GM19397 (cell line): ENCODE measurements around the gene IGFBP1.

Experiments
- ATAC-seq: cut with Tn5 transposase; IDR thresholded peaks from one replicate; pipeline ENCODE4 v1.9.1; 2021; ENCODE audit warnings: mild to moderate bottlenecking, moderate library complexity; ENCODE audit not compliant: unreplicated experiment

The IGFBP1 gene

DNA sequence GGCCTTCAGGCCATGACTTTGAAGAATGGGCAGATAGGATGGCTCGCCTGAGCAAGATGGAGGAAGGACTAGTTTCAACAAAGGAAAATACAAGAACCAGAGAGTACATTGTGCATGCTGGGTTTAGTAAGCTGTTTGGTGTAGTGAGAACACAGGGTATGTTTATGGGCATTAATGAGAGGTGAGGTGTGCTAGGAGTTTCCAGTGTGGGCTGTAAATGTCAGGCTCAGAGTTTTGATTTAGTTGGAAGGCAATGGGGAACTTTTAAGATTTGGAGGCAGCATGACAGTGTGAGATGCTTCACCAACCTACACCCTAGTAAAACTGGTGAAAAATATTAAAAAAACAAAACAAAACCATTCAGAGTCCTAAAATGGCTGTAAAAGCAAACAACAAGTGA lies 13.3 kb downstream of the IGFBP1 start:
- ATAC-seq: no peak

DNA sequence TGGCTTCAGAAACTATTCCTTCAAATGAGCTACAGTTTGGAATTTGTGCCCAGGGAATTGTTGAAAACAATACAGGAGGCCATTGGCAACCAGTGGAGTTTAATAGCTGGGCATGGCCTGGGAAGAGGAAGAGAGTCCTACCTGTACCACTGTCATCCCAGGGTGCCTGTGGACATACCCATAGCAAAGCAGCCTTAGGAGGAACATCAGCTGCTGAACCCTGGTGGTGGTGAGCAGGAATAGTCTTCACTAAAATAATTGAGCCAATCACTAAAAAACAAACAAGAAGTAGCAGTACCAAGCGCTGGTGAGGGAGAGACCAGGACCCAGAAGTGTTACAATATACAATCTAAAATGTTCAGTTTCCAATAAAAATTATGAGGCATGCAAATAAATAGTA lies 14.5 kb downstream of the IGFBP1 start:
- no peak for ATAC-seq

DNA sequence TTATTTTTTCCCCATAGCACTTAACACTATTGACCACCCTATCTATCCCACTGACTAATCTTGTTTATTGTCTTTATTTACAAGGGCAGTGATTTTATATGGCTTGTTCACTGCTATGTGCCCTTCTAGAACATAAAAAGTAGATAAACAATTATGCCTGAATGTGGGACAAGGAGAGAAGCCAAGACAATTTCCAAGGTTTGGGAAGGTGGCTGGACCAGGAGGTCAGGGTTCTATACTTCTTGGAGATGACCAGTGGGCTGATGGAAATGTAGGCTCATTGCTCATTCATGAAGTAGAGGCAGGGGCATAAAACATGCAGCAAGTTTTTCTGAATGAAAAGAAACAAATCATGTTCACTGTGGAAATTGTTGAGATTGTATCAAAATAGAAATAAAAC lies 21.3 kb downstream of the IGFBP1 start:
- ATAC-seq: no peak

DNA sequence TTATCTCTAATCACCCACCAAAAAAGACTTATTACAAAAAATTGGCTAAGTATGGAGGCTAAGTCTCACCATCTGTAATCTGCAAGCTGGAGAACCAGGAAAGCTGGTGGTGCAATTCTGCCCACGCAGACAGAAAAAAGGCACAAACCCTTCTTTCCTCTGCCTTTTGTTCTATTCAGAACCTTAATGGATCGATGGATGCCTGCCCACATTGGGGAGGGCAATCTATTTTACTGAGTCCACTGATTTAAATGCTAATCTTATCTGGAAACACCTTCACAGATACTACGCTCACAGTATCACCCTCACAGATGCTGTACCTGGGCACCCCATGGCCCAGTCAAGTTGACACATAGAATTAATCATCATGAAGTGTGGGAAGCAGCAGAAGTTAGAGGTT lies 22.6 kb downstream of the IGFBP1 start:
- no peak for ATAC-seq

DNA sequence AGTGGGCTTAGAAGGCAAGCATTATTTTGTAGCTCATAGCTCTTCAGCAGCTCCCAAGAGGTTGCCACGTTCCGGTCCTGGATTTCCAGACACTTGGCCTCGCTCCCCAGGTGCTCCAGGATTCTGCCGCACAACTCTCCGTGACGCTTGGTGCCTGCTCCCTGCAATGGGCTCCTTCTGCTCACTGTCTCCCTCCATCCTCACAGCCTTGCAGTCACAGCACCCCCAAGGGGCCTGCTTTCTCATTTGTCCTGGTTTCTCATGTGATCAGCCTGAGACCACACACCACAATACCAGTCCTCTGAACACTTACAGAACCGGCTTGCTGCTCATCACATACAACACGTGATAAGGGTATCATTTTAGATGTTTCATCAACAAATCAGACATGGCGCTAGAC lies 23.0 kb downstream of the IGFBP1 start:
- ATAC-seq: no peak

DNA sequence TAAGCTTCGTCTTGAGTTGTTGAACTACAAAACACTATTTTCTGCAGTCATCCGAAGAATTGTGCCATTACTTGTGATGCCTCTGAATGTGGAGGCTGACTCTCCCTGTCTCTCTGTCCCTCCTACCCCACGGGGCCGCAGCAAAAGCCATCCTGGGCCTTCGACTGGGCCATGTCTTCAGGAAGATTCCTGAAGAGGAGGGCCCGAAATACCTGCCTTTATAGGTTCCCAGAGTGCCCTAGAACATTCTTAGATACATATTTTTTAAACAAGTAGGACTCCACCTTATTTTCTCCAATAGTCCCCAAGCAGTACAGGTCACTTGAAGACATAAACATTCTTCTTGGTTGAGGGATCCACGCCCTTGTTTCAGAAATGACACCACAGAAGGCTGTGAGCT lies 24.7 kb downstream of the IGFBP1 start:
- no peak for ATAC-seq

DNA sequence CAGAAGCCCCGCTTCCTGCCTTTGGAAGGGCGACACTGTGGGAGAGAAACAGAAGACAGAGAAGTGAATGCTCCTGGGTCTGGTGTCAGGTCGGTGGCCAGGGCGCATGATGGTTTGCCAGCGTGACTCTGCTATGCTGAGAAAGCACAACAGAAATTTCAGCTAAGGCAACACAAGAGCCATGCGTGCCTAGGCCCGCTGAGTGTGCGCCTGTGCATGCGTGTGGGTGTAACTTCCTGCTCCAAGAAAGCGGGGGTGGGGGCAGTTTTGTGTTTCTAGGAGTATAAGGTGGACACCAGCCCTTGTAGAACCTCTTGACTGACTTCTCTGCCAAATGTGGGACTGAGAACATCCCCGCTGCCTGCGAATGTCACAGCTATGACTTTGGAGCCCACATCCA lies 26.6 kb downstream of the IGFBP1 start:
- ATAC-seq: no peak

DNA sequence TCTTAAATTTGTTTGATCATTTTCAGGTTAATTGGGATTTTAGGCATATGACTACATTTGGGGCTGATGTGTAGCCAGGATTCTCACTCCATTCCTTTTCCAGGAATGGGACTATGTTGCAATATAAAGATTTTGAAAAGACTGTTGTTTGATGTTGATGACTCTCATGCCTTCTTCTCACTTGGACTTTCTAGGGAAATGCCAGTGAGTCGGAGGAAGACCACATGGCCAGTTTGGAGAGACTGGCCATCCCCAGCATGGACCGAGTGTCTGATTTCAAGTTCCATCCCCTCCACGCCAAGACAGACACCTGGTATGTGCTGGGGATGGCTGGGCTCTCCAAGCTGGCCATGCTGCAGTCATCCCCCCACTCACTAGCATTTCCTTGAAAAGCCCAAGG lies 27.3 kb downstream of the IGFBP1 start:
- ATAC-seq: no peak

DNA sequence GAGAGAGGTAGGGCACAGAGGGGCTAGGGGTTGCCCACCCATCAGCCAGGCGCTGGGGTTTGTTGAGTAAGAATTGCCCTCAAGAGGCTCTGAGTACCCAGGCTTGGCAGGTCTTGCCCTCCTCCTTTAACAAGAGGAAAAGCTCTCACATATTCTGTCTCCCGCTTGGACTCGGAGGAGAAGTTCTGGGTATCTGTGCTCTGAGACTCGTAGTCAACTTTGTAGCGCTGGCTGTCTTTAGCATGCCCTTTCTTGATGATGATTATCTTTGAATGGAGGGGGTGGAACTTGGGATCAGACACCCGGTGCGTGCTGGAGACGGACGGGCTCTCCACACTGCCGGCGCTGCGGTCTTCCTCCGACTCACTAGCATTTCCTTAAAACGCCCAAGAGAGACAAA lies 28.8 kb downstream of the IGFBP1 start:
- ATAC-seq: no peak

DNA sequence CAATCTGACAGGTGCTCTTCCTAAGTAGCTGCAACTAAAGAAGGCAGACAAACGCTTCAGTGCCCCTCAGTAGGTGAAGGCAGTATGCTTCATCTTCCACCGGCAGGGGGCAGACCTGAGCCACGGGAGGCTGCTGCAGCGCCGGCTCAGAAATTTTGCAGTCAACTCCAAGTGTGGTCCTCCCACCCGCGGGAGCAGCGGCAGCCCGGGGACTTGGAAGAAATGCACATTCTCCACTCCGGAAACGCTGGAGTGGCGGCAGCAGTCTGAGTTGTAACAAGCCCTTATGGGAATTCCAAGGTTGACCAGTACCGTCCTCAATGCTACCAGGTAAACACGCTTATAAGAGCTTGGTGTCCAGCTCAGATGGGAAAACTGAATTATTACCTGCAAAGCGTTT lies 29.4 kb downstream of the IGFBP1 start:
- ATAC-seq: no peak

DNA sequence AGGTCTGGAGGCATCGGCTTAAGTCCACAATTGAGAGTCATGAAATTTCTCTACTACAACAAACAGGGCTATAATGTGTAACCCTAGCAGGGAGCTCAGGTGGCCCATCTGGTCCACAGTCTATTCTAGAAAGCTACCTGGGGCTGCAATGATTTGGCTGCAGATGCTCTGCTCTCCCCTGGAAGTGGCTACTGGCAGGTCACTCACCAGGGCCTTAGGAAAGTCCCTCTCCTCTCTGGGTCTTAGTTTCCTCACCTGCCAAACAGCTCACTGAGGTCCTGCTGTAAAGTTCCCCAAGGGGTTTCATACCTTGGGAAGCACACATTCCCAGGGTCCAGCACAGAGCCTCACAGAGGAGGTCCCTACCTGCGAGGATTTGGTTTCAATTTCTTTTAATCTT lies 30.3 kb downstream of the IGFBP1 start:
- no peak for ATAC-seq

DNA sequence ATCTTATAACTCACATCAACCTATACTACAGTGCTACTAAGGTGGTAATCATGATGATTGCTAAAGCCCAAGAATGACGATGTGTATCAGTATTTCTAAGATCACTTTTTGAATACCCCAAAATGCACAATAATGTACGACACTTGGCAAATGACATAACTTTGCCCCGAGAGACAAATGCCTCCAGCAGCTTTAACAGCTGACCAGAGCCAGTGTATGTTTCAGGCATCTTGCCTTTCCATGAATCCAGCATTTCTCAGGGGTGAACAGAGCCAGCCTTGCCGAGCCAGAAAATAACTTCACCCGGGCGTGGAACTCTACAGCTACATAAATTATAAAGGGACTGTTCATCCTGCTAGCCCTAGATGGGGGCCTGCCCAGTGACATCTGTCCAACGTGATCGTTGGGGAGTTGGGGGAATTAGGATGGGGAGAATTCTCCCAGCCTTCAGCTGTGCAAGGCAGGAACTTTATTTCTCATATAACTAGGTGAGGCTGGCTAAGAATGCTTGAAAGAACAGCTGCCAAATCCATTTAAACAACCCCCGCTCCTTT lies 31.0 kb downstream of the IGFBP1 start:
- no peak for ATAC-seq

DNA sequence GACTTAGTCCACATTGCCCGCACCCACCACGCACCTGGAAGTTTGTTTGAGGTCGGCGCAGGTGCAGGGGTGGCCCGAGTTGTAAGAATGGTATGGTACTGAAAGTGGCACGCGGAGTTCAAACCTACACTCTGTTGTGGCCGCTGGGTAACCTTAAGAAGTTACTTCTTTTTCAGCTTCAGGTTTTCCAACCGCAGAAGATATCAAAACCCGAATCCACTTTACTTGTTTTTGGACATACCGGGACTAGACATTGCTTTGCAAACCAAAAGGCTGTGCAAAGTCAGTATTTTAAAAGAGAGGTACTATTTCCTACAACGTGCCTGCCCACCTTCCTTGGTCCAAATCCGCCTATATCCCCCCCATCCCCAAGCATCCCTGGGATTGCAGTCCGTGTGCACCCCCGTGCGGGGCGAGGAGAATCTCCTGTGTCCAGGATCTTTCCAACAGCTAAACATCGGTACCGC lies 31.7 kb downstream of the IGFBP1 start:
- no peak for ATAC-seq

DNA sequence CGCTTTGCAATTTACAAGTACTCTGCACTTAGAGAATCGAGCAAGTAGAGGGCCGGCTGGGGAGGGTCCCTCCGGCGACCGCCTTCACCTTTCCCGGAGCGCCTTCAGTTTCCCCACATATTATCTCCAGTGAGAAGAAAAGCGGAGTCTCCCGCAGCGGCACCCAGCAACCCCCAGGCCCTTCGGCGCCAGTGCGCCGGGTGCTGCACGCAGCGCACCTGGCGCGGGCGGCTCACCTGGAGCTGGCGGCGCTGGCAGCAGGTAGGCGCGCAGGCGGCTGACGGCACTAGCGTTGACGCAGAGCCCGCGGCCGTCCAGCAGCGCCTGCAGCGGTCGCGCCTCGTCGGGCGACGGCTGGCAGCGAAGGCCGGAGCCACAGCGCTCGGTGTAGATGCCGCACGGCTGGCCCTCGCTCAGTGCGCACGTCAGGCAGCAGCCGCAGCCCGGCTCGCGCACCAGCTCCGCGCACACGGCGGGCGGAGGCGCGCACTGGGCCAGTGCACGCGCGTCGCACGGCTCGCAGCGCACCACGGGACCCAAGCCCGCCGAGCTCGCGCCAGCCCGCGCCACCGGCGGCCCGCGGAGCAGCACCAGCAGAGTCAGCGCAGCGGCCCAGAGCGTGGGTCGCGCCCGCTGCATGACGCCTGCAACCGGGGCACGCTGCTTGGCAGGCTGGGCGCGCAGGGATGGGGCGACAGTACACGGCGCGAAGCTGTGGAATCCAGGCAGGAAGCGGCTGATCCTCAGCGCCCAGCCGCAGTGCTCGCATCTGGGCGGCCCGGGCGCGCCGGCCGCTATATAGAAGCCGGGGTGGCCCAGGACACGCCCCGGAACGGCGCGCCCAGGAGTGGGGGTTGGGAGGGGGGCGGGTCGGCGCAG lies 32.5 kb downstream of the IGFBP1 start, which contains the start of gene IGFBP3:
TSS of gene IGFBP3 (minus strand) at position 771 of the 879 bp plus-strand sequence. CDS start at position 639, 132 bp downstream.
- ATAC-seq: no peak

DNA sequence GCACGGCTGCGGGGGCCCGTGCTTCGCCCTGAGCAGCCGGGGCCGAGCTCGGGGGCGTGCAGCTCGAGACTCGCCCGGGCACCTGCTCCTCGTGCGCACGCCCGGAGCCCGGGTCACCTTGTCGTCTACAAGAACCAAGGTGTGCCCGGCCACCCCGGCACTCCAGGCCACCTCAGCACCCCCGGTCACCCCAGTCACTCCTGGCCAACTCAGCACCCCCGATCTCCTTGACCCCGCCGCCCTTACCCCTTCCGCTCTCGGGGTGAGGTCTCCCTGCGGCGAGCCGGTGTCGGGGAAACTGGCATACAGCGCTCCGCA lies 33.1 kb downstream of the IGFBP1 start:
- no peak for ATAC-seq

DNA sequence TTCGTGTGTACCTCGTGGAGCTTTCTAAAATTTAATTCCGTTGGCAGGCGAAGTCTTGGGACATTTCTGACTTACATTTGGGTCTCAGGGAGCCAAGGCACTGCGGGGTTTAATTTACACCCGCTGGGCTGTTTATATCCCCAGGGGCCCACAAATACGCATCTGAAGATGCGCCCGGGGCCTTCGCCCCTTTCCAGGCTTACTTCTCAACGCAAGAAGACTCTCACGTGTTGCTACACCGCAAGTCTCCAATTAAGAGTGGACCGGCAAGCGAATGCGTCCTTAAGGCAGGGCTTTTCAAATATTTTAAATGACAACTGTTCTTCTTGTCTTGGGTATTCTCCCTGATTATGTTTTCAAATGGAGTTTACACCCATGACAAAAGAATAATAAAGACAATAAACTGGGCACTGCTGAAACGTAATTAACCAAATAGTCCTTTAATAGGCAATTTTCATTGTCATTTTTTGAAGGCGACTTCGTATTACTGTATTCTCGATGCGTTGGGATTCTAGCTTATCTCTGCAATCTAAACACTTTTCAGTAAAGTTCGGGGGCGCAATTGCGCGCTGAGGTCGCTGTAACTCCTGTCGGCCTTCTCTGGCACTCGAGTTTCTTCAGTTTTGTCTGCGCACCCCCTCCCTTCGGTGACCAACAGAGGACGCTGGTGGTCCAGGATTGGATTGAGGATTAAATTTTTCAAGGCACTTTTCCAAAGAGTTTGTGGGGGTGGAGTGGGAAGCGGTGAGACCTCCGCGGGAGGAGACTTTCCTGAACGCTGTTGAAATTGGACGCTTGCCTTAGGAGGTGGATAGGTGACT lies 33.6 kb downstream of the IGFBP1 start:
- no peak for ATAC-seq

DNA sequence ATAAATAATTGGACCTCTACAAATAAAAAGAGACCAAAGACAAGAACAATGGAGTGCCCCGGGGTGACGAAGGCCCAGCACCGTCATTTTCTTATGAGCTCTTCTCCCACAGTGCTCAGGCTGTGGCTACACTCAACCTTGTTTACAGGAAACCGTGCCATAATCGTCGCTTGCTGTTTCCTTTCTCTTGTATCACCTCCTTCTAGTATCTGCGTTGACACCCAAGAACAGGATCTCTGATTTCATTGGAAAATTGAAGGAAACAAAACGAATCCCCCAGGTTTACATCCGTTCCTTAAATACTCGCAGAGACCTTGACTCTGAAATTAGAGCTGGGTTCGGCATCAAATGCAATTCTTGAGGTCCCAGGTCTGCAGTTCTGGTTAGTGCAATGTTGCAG lies 34.5 kb downstream of the IGFBP1 start:
- no peak for ATAC-seq

DNA sequence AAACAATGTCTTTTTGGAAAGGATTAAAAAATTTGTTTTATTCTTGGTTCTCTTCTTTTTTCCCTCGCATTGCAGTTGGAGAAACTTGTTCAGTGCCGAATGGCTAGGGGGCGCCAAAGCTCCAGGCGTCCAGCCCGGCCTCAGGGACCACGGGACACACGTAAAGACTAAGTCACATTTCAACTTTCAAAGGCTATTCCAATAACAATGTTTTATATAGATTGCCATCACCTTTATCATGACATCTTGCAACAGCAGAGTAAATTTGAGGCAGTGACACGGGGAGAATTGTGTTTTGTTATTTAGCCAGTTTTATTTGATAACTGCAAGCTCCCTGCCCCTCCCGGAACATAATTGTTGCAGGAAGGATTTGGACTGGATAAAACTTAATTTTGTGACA lies 35.0 kb downstream of the IGFBP1 start:
- ATAC-seq: no peak

DNA sequence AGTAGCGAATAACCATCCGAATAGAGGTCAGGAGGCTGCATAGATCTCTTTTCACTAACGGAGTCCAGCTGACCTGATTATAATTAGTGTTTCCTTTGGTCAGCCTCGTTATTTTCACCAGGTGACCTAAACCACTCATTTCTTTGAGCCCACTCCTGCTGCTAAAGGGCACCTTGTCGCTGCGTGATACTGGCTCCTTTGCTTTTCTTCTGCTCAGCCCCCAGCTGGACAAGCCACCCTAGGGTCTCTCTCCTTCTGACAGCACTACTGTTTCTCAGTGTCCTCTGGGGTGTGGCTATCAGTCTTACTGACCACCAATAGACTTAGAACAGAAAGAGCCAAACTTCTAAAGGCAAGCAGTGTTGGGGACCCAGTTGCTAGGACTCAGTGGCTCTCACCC lies 35.5 kb downstream of the IGFBP1 start:
- no peak for ATAC-seq

DNA sequence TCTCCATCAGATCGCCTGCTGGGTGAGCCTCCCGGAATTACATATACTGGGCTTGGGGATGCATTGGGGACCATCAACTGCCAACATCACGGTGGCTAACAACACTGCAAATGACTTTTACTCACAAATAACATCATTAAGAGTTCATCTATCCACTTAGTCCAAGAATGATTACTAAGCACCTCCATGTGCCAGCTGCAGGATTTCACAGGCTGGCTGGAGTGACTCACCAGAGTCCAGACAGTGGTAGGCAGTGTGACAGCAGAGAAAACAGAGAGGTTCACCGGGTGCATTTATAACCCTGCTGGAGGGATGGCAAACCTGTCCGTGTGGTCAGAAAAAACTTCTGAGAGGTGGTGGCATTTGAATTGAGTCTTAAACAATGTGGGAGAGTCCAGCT lies 36.0 kb downstream of the IGFBP1 start:
- ATAC-seq: no peak

DNA sequence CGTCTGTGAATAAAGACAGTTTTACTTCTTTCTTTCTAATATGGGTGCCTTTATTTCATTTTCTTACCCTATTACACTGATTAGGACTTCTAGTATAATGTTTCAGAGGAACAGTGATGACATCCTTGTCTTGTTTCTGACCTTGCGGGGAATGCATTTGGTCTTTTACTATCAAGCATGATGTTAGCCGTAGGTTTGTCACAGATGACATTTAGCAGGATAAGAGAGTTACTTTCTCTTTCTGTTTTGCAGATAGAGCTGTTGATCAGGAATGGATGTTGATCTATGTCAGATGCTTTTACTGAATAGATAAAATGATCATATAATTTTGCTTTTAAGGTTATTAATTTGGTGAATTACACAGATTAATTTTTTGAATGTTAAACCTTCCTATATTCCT lies 39.4 kb downstream of the IGFBP1 start:
- ATAC-seq: no peak

DNA sequence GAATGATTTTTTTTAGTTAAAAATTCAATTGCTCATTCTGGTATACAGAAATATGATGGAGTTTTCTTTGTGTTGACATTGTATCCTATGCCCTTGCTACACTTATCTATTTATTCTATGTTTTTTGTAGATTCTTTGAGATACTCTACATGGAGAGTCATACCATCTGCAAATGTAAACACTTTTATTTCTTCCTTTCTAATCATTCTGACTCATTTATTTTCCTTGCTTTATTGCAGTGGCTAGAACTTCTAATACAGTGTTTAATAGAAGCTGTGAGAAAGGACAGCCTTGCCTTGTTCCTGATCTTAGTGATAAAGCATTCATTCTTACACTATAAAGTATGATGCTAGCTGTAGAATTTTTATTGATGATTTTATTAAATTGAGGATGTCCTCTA lies 42.7 kb downstream of the IGFBP1 start:
- ATAC-seq: no peak
